Panc1 (cell line): ENCODE measurements around the gene POLN. TPM values are rescaled to one million over a fixed set of nuclear protein-coding genes. Genes with fewer than 3 reads are reported as not detected.

Source experiments
- ATAC-seq: fragments of 200-7000 bp; cut with Tn5 transposase; 2 replicates; pipeline ENCODE4 v1.9.1; 2020; ENCODE audit warnings: mild to moderate bottlenecking, moderate library complexity
- BruUV-seq: library from RNA; stranded (reverse); fragments of 400-500 nt; replicated peaks from 2 replicates; lab custom pipeline; 2021; lab: Mats Ljungman, UMichigan
- CTCF ChIA-PET: fragments of 300-600 bp; sonication (Branson Sonifier 250); formaldehyde crosslinking; loops from one replicate; lab custom pipeline; 2022; ENCODE audit warnings: antibody characterized with exemption; lab: Charles Lee
- POLR2A ChIA-PET: fragments of 300-600 bp; sonication (Branson Sonifier 250); formaldehyde crosslinking; loops from one replicate; lab custom pipeline; 2022; ENCODE audit warnings: antibody characterized with exemption; lab: Charles Lee
- DNase-seq: peaks from one replicate; pipeline ENCODE4 v3.0.0-alpha.2; 2010; ENCODE audit warnings: low read depth, low spot score
- H3K27ac ChIP-seq: 2 replicates; pipeline ENCODE4 v1.5.1; 2011; ENCODE audit warnings: mild to moderate bottlenecking, low read length, inconsistent platforms
- H3K27me3 ChIP-seq: fragments of 200-500 bp; sonication (Bioruptor generic); 2 replicates; pipeline ENCODE4 v1.6.0; 2014; ENCODE audit warnings: low read length, inconsistent platforms; ENCODE audit not compliant: control insufficient read depth, insufficient read depth
- H3K36me3 ChIP-seq: fragments of 200-500 bp; sonication (Bioruptor generic); 2 replicates; pipeline ENCODE4 v1.5.1; 2014; ENCODE audit warnings: inconsistent platforms, mild to moderate bottlenecking, low read length, moderate library complexity; ENCODE audit not compliant: control insufficient read depth, insufficient read depth
- H3K4me1 ChIP-seq: 2 replicates; pipeline ENCODE4 v1.5.1; 2011; ENCODE audit warnings: inconsistent platforms, mild to moderate bottlenecking, low read length, moderate library complexity; ENCODE audit not compliant: control insufficient read depth, insufficient read depth
- H3K4me3 ChIP-seq, 2 experiments: 2 replicates each; pipeline ENCODE4 v1.5.1; 2011 to 2012; ENCODE audit warnings: low read depth in 2 of 2, low read length in 2 of 2, mild to moderate bottlenecking in 2 of 2, inconsistent platforms in 1 of 2, moderate library complexity in 1 of 2
- H3K9me3 ChIP-seq: fragments of 200-500 bp; sonication (Bioruptor generic); 2 replicates; pipeline ENCODE4 v1.5.1; 2014; ENCODE audit warnings: low read depth, mild to moderate bottlenecking, inconsistent platforms, low read length, moderate library complexity; ENCODE audit not compliant: control insufficient read depth, insufficient read depth
- POLR2AphosphoS5 ChIP-seq: IDR thresholded peaks from 2 replicates; pipeline ENCODE4 v1.6.1; 2012; ENCODE audit warnings: mild to moderate bottlenecking, low read depth, low read length, moderate library complexity
- SIN3A ChIP-seq: IDR thresholded peaks from 2 replicates; pipeline ENCODE4 v1.6.1; 2012; ENCODE audit warnings: low read depth, mild to moderate bottlenecking, low read length, moderate library complexity, borderline replicate concordance; ENCODE audit not compliant: insufficient read depth
- TCF7L2 ChIP-seq: IDR thresholded peaks from 2 replicates; pipeline ENCODE4 v1.6.1; 2011; ENCODE audit warnings: mild to moderate bottlenecking, low read depth, low read length, inconsistent platforms
- in situ Hi-C: cut with HindIII; loops from 2 replicates; pipeline ENCODE4 v1.10.0; 2016; ENCODE audit warnings: low sequenced_read_pairs, low pct_unique_long_range_greater_than_20kb
- intact Hi-C: fragments of 100-400 bp; cut with micrococcal nuclease; formaldehyde crosslinking; loops from one replicate; pipeline ENCODE4 v1.10.0; 2022; ENCODE audit not compliant: unreplicated experiment
- total RNA-seq: library from RNA; stranded (reverse); gene quantifications from one replicate; pipeline ENCODE4 v1.2.1, GENCODE V29; 2021; ENCODE audit not compliant: unreplicated experiment
- TF ChIP-seq, protein P1 (sequence below), 2 experiments: IDR thresholded peaks; 2 replicates each; pipeline ENCODE4 v1.6.1; 2011 to 2012; ENCODE audit warnings: low read depth in 2 of 2, control low read depth in 1 of 2, low read length in 1 of 2, mild to moderate bottlenecking in 1 of 2, moderate library complexity in 1 of 2; ENCODE audit not compliant: insufficient read depth in 1 of 2
- TF ChIP-seq, protein P2 (sequence below): fragments of 450-650 bp; IDR thresholded peaks from 2 replicates; pipeline ENCODE4 v1.5.1; 2017; ENCODE audit warnings: mild to moderate bottlenecking

The POLN gene
- total RNA-seq, 1 experiment from 2014 or later, result 4.3 TPM

DNA sequence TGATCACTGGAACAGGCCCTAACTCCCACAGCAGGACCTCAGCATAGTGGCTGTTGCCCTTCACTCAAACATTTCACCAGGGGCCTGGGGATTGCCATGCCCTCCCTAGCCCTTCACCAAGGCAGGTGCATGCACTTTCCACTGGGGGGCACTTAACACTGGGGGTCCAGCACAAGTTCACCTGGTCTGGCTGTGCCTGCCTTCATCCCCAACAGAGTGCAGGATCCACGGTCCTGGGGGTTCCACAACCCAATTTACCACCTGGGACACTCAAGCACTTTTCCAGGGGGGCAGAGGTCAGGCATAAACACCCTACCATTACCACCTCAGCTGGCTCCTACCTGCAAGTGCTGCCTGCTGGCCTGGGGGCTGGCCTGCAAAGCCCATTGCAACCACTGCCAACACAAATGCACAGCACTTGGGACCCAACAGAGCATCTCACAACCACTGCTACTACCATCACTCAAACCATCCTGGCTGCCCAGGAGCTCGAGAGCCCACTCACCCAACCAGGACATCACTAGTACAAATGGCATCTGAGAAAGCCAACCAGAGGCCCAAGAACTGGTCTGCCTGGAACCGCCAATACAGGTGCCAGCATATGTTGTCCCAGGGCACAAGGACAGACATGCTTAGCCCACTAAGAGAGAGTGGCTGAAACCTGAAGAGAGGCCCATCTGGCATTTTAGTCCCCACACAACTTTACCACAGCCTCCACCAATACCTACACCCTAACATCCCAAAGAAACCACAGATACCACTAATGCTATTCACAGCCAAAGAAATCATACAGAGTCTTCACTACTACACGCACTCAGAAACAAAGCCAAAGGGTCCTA lies 139.7 kb downstream of the POLN start:
- ChIA-PET CTCF (no interaction called here), POLR2A (no interaction called here)
- intact Hi-C loops (no loop called here), in situ Hi-C loops (no loop called here)
- DNase-seq, result no peak
- BruUV-seq, result no TSS peak
- H3K36me3 ChIP-seq, result no peaks in the 10 kb centered on the region
- no peak for ATAC-seq
- H3K27ac ChIP-seq, result no peak overlapping the region
- TF ChIP-seq SIN3A, result no peak
- TF ChIP-seq, protein P1, sequence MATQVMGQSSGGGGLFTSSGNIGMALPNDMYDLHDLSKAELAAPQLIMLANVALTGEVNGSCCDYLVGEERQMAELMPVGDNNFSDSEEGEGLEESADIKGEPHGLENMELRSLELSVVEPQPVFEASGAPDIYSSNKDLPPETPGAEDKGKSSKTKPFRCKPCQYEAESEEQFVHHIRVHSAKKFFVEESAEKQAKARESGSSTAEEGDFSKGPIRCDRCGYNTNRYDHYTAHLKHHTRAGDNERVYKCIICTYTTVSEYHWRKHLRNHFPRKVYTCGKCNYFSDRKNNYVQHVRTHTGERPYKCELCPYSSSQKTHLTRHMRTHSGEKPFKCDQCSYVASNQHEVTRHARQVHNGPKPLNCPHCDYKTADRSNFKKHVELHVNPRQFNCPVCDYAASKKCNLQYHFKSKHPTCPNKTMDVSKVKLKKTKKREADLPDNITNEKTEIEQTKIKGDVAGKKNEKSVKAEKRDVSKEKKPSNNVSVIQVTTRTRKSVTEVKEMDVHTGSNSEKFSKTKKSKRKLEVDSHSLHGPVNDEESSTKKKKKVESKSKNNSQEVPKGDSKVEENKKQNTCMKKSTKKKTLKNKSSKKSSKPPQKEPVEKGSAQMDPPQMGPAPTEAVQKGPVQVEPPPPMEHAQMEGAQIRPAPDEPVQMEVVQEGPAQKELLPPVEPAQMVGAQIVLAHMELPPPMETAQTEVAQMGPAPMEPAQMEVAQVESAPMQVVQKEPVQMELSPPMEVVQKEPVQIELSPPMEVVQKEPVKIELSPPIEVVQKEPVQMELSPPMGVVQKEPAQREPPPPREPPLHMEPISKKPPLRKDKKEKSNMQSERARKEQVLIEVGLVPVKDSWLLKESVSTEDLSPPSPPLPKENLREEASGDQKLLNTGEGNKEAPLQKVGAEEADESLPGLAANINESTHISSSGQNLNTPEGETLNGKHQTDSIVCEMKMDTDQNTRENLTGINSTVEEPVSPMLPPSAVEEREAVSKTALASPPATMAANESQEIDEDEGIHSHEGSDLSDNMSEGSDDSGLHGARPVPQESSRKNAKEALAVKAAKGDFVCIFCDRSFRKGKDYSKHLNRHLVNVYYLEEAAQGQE (IDR thresholded peaks at IDR 0.05; ENCODE audit: insufficient read depth in 1 of 2, low read depth in 2 of 2, low read length in 1 of 2), result no peak
- no peak for TF ChIP-seq POLR2AphosphoS5
- TF ChIP-seq TCF7L2, result no peak
- TF ChIP-seq, protein P2, sequence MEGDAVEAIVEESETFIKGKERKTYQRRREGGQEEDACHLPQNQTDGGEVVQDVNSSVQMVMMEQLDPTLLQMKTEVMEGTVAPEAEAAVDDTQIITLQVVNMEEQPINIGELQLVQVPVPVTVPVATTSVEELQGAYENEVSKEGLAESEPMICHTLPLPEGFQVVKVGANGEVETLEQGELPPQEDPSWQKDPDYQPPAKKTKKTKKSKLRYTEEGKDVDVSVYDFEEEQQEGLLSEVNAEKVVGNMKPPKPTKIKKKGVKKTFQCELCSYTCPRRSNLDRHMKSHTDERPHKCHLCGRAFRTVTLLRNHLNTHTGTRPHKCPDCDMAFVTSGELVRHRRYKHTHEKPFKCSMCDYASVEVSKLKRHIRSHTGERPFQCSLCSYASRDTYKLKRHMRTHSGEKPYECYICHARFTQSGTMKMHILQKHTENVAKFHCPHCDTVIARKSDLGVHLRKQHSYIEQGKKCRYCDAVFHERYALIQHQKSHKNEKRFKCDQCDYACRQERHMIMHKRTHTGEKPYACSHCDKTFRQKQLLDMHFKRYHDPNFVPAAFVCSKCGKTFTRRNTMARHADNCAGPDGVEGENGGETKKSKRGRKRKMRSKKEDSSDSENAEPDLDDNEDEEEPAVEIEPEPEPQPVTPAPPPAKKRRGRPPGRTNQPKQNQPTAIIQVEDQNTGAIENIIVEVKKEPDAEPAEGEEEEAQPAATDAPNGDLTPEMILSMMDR, result no peak
- no peaks in the 10 kb centered on the region for H3K4me1 ChIP-seq
- no peaks in the 10 kb centered on the region for H3K9me3 ChIP-seq
- H3K4me3 ChIP-seq, result no peak overlapping the region
- no peaks in the 10 kb centered on the region for H3K27me3 ChIP-seq

DNA sequence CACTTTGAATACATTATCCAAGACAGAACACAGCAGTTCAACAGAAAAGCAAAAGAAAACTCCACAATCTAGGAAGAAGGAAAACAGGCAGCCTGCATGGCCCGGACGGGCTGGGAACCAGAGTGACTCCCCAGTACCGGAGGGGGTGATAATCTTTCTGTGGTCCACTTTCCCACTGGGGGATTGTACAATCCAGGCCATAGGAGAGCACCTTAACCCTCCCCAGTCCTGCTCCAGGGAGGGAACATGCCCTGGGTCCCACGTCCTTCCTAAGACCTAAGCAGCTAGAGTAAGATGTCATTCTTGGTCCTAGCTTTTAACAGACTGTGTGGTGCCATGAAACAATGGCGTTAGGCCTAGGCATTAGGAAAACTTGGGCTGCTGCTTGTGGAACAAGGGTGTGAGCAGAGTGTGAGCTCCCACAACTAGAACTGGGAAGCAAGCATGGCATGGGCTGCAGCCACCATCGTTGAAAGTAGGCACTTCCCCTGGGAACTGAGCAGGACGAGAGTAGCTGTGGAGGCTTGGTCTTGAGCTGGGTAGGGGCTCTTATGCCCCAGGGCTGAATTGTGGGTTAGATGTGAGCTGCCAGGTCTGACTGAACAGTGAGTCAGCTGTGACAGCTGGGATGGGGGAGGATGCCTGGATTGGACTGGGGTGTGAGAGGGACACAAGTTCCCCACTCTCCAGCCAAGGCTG lies 140.4 kb downstream of the POLN start:
- H3K36me3 ChIP-seq, result no peaks in the 10 kb centered on the region
- ATAC-seq (no peak), DNase-seq (no peak)
- ChIA-PET POLR2A (no interaction called here), CTCF (no interaction called here)
- no peak for TF ChIP-seq POLR2AphosphoS5
- TF ChIP-seq, protein P1 (IDR thresholded peaks at IDR 0.05; ENCODE audit: insufficient read depth in 1 of 2, low read depth in 2 of 2, low read length in 1 of 2), result no peak
- TF ChIP-seq SIN3A, result no peak
- TF ChIP-seq, protein P2, result no peak
- no peak for TF ChIP-seq TCF7L2
- no peaks in the 10 kb centered on the region for H3K9me3 ChIP-seq
- no peaks in the 10 kb centered on the region for H3K27me3 ChIP-seq
- BruUV-seq, result no TSS peak
- H3K27ac ChIP-seq, result no peak overlapping the region
- in situ Hi-C loops (no loop called here), intact Hi-C loops (no loop called here)
- no peaks in the 10 kb centered on the region for H3K4me1 ChIP-seq
- no peak overlapping the region for H3K4me3 ChIP-seq
